ENCODE measurements around the gene RAB27A. TPM values are rescaled to one million over a fixed set of nuclear protein-coding genes. Genes with fewer than 3 reads are reported as not detected.

Gene RAB27A
- polyA plus RNA-seq, 1 donor: 28.1 TPM

Other genes starting within 250 kb of the RAB27A start
- 78.8 TPM for gene RSL24D1, start 92.9 kb downstream of the RAB27A start, polyA plus RNA-seq
- gene PIGBOS1, start 29.3 kb upstream of the RAB27A start, polyA plus RNA-seq: 17.6 TPM
- gene PIGB, start 29.4 kb upstream of the RAB27A start, polyA plus RNA-seq: 12.6 TPM
- gene CCPG1, start 118.5 kb upstream of the RAB27A start, polyA plus RNA-seq: 38.9 TPM
- gene PIERCE2, start 118.7 kb upstream of the RAB27A start, polyA plus RNA-seq: 2.3 TPM
- gene DNAAF4, start 218.4 kb upstream of the RAB27A start, polyA plus RNA-seq: 2.6 TPM